Mesendoderm (in vitro differentiated cells): Measurements from ENCODE around the gene ZBBX.

ENCODE experiments used
- DNase-seq: peaks from one replicate; pipeline ENCODE4 v3.0.0; 2013
- H2AK5ac ChIP-seq: 2 replicates; pipeline ENCODE4 v1.6.1; 2013; ENCODE audit warnings: low read length, inconsistent platforms
- H2BK120ac ChIP-seq: 2 replicates; pipeline ENCODE4 v1.6.1; 2013; ENCODE audit warnings: low read depth, mild to moderate bottlenecking, low read length, moderate library complexity, mixed read lengths
- H2BK15ac ChIP-seq: replicated peaks from 2 replicates; pipeline ENCODE4 v1.6.1; 2013; ENCODE audit warnings: low read depth, mild to moderate bottlenecking, moderate library complexity
- H2BK5ac ChIP-seq: 2 replicates; pipeline ENCODE4 v1.6.1; 2013; ENCODE audit warnings: low read length, inconsistent platforms
- H3K18ac ChIP-seq: 2 replicates; pipeline ENCODE4 v1.6.1; 2013; ENCODE audit warnings: mild to moderate bottlenecking, low read length, mixed read lengths
- H3K23ac ChIP-seq: one replicate; pipeline ENCODE4 v1.6.1; 2013; ENCODE audit warnings: low read length
- H3K27ac ChIP-seq: 2 replicates; pipeline ENCODE4 v1.5.1; 2013; ENCODE audit warnings: low read depth, mild to moderate bottlenecking, inconsistent platforms, low read length, moderate library complexity
- H3K27me3 ChIP-seq: 2 replicates; pipeline ENCODE4 v1.6.1; 2013; ENCODE audit warnings: low read length, control low read depth, mild to moderate bottlenecking, inconsistent platforms; ENCODE audit not compliant: insufficient read depth, poor library complexity
- H3K36me3 ChIP-seq: 2 replicates; pipeline ENCODE4 v1.6.1; 2013; ENCODE audit warnings: low read length, inconsistent platforms; ENCODE audit not compliant: control insufficient read depth, insufficient read depth
- H3K4ac ChIP-seq: one replicate; pipeline ENCODE4 v1.6.1; 2013; ENCODE audit warnings: low read depth, mild to moderate bottlenecking, low read length, moderate library complexity
- H3K4me1 ChIP-seq: 2 replicates; pipeline ENCODE4 v1.6.1; 2013; ENCODE audit warnings: low read depth, low read length, inconsistent platforms; ENCODE audit not compliant: control insufficient read depth
- H3K4me2 ChIP-seq: 2 replicates; pipeline ENCODE4 v1.6.1; 2013; ENCODE audit warnings: low read length
- H3K4me3 ChIP-seq: 2 replicates; pipeline ENCODE4 v1.5.1; 2013; ENCODE audit warnings: mild to moderate bottlenecking, low read length
- H3K56ac ChIP-seq: one replicate; pipeline ENCODE4 v1.6.1; 2013; ENCODE audit warnings: low read length
- H3K79me1 ChIP-seq: 2 replicates; pipeline ENCODE4 v1.6.1; 2013; ENCODE audit warnings: low read length, inconsistent platforms
- H3K79me2 ChIP-seq: 2 replicates; pipeline ENCODE4 v1.6.1; 2013; ENCODE audit warnings: mild to moderate bottlenecking, low read length; ENCODE audit not compliant: control insufficient read depth, insufficient read depth
- H3K9ac ChIP-seq: 2 replicates; pipeline ENCODE4 v1.6.1; 2013; ENCODE audit warnings: low read length, inconsistent platforms
- H4K5ac ChIP-seq: one replicate; pipeline ENCODE4 v1.6.1; 2013; ENCODE audit warnings: low read length
- H4K8ac ChIP-seq: one replicate; pipeline ENCODE4 v1.6.1; 2013; ENCODE audit warnings: low read depth, mild to moderate bottlenecking, control low read depth, low read length, moderate library complexity
- WGBS: extraction: QIAGEN DNeasy Blood & Tissue Kit; methylation state at CpG from one replicate; pipeline ENCODE4 v1.1.7; 2013; ENCODE audit warnings: low lambda C conversion rate, missing lambda C conversion rate; ENCODE audit not compliant: insufficient coverage; ENCODE audit errors: extremely low coverage; 5-methylcytosine and 5-hydroxymethylcytosine counted together

ZBBX gene

DNA sequence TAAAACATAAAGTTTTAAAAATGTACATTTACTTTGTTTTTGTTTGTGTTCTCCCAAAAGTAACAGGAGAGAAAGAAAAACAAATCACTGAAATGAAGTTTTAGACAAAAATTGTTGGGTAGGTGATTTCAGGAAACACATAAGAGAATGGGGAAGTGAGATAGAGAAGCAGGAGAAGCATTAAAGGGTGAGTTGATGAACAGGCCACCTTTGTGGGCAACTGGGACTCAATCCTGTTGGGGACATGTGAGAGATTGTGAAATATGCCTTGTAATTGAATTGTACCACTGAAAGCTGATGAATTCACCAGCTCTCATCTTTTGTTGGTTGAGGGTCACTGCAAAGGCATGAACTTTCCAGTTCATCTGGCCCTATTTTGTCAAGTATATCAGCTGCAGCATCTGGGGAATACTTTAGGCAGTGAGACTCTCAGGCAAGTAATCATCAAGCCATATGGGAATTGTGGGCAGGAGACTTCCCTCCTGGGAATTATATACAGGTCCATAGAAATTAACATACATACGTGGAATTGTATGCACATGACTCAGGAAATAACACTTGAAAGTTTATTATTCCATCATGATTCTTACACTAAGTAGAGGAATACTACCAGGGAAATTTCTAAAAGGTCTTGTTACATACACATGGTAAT, 181.0 kb downstream of the ZBBX start:
- Histone ChIP-seq H3K4me1 (no peaks in the 10 kb centered on the region), H4K5ac (no peak overlapping the region), H3K18ac (no peak overlapping the region), H2BK120ac (no peak overlapping the region), H2BK15ac (no peak overlapping the region), H3K36me3 (no peaks in the 10 kb centered on the region), H3K4ac (no peak overlapping the region), H4K8ac (no peak overlapping the region), H2AK5ac (no peak overlapping the region), H3K4me3 (no peak overlapping the region), H3K23ac (no peak overlapping the region), H3K79me2 (no peaks in the 10 kb centered on the region), H3K27me3 (no peaks in the 10 kb centered on the region), H3K79me1 (no peaks in the 10 kb centered on the region), H2BK5ac (no peak overlapping the region), H3K56ac (no peak overlapping the region), H3K4me2 (no peak overlapping the region), H3K27ac (no peak overlapping the region), H3K9ac (no peak overlapping the region)
- WGBS, result no CpG with 5 or more reads among the region's 1 CpG
- no peak for DNase-seq
